Measurements from ENCODE around the gene LRRC4C. TPM values are rescaled to one million over a fixed set of nuclear protein-coding genes. Genes with fewer than 3 reads are reported as not detected.

LRRC4C gene
- total RNA-seq, 1 donor from 2014 or later = not detected

GRCh38 chr11:40397141-40397540 is 1062.3 kb downstream of the LRRC4C start:
- DNase-seq (ENCODE audit: extremely low read depth, low read depth, low spot score) = no peak

DNA sequence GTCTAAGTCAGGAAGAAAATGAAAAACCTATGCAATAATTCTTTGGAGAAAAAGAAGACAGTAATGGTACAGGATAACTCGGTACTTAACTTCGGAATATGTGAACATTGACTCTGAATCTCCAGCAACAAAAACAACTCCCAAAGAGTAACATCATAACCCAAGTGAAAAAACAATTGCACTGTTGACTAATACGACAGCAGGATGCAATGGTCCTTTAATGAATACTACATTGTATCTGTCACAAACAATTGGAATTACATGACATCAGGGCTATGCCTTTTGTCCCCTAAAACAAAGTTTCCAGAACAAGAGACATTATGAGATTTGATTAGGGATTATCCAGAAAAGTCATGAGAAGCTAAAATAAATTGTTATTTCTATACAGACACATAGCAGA is 1065.9 kb downstream of the LRRC4C start:
- DNase-seq (ENCODE audit: extremely low read depth, low read depth, low spot score) = no peak

DNA sequence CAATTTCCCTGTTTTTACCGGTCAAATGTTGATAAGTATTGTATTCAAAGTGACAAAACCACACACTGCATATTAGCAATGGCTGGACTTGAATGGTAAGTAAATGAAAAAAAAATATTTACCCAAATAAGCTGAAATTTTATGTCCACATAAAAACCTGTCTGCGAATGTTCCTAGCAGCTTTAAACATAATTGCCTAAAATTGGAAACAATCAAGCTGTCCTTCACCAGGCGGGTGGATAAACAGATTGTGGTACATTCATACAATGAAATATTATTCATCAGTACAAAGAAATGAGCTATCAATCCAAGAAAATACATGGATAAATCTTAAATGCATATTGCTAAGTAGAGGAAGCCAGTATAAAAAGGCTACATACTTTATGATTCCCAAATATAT is 1067.8 kb downstream of the LRRC4C start:
- DNase-seq (ENCODE audit: extremely low read depth, low read depth, low spot score) = no peak

- no peak for DNase-seq (ENCODE audit: extremely low read depth, low read depth, low spot score)
Measured at GRCh38 chr11:40388097-40388818, 1071.2 kb downstream of the LRRC4C start.

GRCh38 chr11:40387240-40387980 is 1072.0 kb downstream of the LRRC4C start:
- DNase-seq (ENCODE audit: extremely low read depth, low read depth, low spot score) = no peak

DNA sequence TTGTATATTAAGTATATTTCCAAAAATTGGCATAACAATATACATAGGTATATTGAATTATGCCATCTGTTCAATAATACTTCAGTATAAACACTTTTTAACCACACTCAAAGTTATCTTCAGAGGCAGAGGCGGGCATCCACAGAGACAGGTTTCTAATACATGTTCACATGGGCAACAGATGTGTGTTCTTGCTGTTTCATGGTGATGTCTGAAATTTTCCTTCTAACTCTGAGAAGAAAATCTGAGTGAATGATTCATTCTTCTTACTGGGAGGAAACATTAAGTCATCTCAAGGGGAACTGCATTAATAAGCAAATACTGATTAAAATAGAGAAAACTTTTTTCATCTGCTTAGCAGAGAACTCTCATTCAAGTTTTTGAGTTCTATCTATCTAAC is 1074.5 kb downstream of the LRRC4C start:
- DNase-seq (ENCODE audit: extremely low read depth, low read depth, low spot score) = no peak

- no peak for DNase-seq (ENCODE audit: extremely low read depth, low read depth, low spot score)
Measured at GRCh38 chr11:40381481-40381880, 1078.0 kb downstream of the LRRC4C start.

DNA sequence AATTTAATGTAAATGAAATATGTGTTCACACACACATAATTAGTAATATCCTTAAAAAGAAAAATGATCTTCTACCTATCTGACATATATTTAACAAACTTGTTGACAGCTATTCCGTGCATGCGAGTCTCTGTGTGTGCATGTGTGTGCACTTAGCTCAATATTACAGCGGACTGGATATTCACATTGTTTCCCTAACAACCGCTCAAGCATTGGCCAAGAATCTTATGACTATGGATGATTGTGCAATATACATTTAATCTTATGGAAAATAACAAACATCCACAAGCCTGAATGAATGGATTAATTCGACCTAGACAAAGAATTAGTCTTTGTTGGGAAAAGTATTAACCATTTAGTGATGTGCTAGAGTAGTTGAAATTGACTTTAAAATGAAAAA is 1078.6 kb downstream of the LRRC4C start:
- no peak for DNase-seq (ENCODE audit: extremely low read depth, low read depth, low spot score)

DNA sequence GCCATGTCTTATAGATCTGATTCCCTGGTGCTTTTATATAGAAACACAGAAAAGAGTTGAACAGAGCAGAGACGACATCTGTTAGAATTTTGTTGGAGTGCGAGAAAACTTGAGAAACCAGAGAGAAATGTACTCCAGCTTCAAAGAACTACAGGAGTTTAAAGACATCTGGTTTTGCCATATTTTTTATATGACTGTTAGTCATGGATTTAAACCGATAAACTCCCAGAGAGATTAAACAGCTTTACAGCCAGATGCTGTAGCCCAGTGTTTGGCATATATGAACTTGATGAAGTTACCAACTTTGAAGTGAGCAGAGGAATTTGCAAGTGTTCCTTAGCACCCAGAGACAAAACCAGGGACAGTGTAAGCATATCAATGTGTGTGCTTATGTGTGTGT is 1083.1 kb downstream of the LRRC4C start:
- DNase-seq (ENCODE audit: extremely low read depth, low read depth, low spot score) = no peak

- no peak for DNase-seq (ENCODE audit: extremely low read depth, low read depth, low spot score)
Measured at GRCh38 chr11:40370821-40371616, 1088.4 kb downstream of the LRRC4C start.

- DNase-seq (ENCODE audit: extremely low read depth, low read depth, low spot score) = no peak
Measured at GRCh38 chr11:40360206-40360798, 1099.2 kb downstream of the LRRC4C start.

DNA sequence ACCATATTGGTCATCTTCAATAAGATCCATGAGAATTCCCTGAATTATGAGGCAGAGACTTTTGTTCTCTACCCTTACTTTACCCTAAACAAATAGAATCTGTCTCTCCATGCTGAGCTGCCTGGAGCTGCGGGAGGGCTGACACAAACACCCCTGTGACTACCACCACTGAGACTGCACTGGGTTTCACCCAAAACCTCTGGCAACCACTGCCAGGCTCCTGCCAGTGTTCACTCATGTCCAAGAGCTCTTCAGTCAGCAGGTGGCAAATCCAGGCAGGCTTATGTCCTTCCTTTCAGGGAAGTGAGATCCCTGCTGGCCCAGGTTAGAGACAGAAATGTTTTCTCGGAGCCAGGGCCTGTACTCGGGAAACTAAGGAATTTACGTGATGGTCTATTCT is 1105.3 kb downstream of the LRRC4C start:
- DNase-seq (ENCODE audit: extremely low read depth, low read depth, low spot score) = no peak

GRCh38 chr11:40340911-40341310 is 1118.5 kb downstream of the LRRC4C start:
- no peak for DNase-seq (ENCODE audit: extremely low read depth, low read depth, low spot score)

DNA sequence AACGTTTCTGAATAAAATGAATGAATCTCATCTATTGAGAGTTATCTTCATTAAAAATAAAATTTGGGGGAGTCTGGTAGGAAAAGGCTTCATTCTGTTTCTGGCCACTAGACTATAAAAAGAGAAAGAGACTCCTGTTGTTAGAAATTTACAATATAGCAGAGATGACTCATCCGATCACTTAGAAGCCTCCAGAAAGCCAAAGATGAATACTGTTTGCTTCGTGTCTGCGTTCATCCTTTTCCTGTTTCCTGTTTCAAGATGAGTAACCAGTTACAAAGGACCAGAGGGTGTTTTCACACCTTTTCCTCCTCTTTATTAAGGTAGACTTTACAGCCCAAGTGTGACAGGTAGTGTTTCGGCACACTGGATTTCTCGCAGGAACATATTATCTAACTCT is 1120.7 kb downstream of the LRRC4C start:
- no peak for DNase-seq (ENCODE audit: extremely low read depth, low read depth, low spot score)

- DNase-seq (ENCODE audit: extremely low read depth, low read depth, low spot score) = no peak
Measured at GRCh38 chr11:40338062-40338461, 1121.4 kb downstream of the LRRC4C start.

DNA sequence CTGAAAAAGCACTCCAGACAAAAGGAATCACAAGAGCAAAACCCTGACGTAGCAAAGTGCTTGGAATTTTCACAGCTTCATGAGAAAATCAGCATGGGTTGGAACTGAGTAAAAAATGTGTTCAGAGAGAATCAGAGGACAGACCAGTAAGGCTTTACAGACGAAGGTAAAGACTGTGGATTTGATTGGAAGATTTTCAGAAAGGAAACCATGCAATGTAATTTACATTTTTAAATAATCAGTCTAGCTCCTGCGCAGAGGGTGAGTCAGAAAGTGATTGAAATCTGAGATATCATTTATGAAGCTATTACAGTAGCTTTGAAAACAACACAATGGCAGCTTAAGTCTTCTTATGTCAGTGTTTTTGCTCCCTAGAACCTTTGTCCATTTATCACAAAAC is 1122.3 kb downstream of the LRRC4C start:
- no peak for DNase-seq (ENCODE audit: extremely low read depth, low read depth, low spot score)

- DNase-seq (ENCODE audit: extremely low read depth, low read depth, low spot score) = peak; percentile 98
Measured at GRCh38 chr11:40328890-40329614, 1130.4 kb downstream of the LRRC4C start.

GRCh38 chr11:40323241-40323640 is 1136.2 kb downstream of the LRRC4C start:
- no peak for DNase-seq (ENCODE audit: extremely low read depth, low read depth, low spot score)

DNA sequence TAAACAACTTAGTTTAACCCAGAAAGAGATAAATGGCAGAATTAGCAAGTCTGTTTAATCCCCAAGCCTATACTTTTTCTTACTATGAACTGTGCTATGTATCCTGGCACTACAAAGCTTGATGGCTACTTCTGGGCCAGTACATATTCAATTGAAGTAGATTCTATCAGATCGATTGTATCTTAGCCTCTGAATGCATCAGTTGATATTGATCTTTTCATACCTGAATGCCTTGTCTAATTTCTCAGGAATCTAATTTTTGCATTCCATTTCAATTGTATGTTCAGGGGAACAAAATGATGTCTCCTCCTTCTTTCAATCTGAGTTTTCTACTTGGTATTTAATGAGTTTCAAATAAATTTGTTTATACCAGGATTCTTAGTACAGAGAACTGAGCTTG is 1137.9 kb downstream of the LRRC4C start:
- DNase-seq (ENCODE audit: extremely low read depth, low read depth, low spot score) = no peak

GRCh38 chr11:40316171-40316570 is 1143.3 kb downstream of the LRRC4C start:
- no peak for DNase-seq (ENCODE audit: extremely low read depth, low read depth, low spot score)

- no peak for DNase-seq (ENCODE audit: extremely low read depth, low read depth, low spot score)
Measured at GRCh38 chr11:40315122-40315521, 1144.3 kb downstream of the LRRC4C start.

Data from glomerular endothelial cell (primary cell).